Activated CD8-positive, alpha-beta memory T cell treated with anti-CD3 and anti-CD28 coated beads, Interleukin-2, amount 10 ng/mL, durations not matched to agents 7 days and 5 days (primary cell): ENCODE data around the gene IRF9. TPM values are rescaled to one million over a fixed set of nuclear protein-coding genes. Genes with fewer than 3 reads are reported as not detected.
A peak's percentile ranks its signal among the peaks of the same experiment; 100 is the strongest.

ENCODE experiments used
- ATAC-seq: fragments of 150-1000 bp; cut with Tn5 transposase; one replicate; pipeline ENCODE4 v1.10.0; 2021; ENCODE audit warnings: moderate library complexity
- CTCF ChIA-PET: fragments of 350-600 bp; sonication (Branson Sonifier 250); formaldehyde crosslinking; loops from one replicate; lab custom pipeline; 2021; ENCODE audit warnings: antibody characterized with exemption; lab: Charles Lee
- DNase-seq: peaks from one replicate; pipeline ENCODE4 v3.0.0-alpha.2; 2020
- H3K27ac Mint-ChIP-seq: one replicate; pipeline ENCODE4 v1.8.0; 2021; ENCODE audit warnings: mild to moderate bottlenecking, mixed read lengths
- H3K27me3 Mint-ChIP-seq: one replicate; pipeline ENCODE4 v1.8.0; 2021; ENCODE audit warnings: mixed read lengths
- H3K36me3 Mint-ChIP-seq: one replicate; pipeline ENCODE4 v1.8.0; 2021; ENCODE audit warnings: mild to moderate bottlenecking, mixed read lengths
- H3K4me1 Mint-ChIP-seq: one replicate; pipeline ENCODE4 v1.8.0; 2021; ENCODE audit warnings: mixed read lengths
- H3K4me3 Mint-ChIP-seq: one replicate; pipeline ENCODE4 v1.8.0; 2021; ENCODE audit warnings: mild to moderate bottlenecking, moderate library complexity, mixed read lengths
- H3K9me3 Mint-ChIP-seq: one replicate; pipeline ENCODE4 v1.8.0; 2022; ENCODE audit warnings: low read depth, mixed read lengths
- total RNA-seq, 2 experiments: library from RNA; stranded (reverse); gene quantifications; one replicate each; pipeline ENCODE4 v1.2.3, GENCODE V29; 2021

The IRF9 gene
- total RNA-seq, 2 experiments from 2014 or later, result 238 to 295 TPM

DNA sequence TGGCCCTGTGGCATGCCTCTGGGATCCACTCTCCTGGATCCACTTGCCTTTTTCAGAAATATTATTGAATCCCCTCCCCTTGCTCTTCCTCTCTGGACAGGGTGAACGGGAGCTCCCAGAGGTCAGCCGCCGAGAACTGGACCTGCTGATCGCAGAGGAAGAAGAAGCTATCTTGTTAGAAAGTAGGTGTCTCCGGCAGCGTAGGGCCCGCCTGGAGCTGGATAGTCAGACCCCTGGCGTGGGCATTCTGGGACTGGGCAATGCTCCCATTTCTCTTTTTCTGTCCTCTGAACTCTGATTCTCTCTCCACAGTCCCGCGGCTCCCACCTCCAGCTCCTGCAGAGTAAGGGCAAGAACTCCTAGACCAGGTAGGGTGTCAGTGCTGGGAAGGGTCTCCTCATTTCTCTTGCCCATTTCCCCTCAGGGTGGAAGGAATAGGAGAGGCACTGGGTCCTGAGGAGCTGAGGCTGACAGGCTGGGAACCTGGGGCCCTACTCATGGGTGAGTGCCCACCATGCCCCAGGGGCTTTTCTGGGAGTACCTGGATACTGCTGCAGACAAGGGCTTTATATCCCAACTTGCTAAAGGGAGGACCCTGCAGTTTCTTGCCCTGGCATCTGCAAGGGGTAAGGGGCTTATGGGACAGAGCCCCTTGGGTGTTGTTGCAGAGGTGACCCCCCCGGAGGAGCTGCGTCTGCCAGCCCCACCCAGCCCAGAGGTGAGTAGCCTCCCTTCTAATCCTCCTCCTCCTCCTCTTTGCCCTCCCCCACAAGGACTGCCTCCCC lies 16.2 kb downstream of the IRF9 start:
- Mint-ChIP-seq H3K27ac (no peak overlapping the region), H3K4me1 (peaks cover 12% of the 10 kb centered on the region), H3K9me3 (no peaks in the 10 kb centered on the region), H3K27me3 (no peaks in the 10 kb centered on the region), H3K36me3 (peaks cover 33% of the 10 kb centered on the region), H3K4me3 (no peak overlapping the region)
- ATAC-seq, result no peak
- CTCF ChIA-PET, result interaction anchor here (1.0 to 1.3 kb wide), 3 partner anchors 16 to 130 kb away, joined by 3 read pairs; partner anchors contain the start of gene IRF9
- DNase-seq, result no peak

DNA sequence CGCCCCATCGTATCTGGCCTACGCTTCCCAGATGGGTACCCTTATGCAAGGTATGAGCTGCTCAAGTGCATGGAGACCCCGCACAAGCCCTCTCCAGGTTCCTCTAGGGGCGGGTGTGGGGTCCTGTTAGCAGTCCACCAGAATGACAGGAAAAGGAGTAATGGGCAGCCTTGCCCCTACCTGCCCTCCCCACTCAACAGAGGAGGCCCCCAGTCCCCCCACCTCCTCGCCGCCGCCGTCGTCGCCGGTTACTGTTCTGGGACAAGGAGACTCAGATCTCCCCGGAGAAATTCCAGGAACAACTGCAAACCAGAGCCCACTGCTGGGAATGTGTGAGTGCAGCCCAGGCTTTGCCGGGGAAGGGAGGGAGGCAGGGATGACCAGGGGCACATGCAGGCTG lies 16.8 kb downstream of the IRF9 start:
- CTCF ChIA-PET, result interaction anchor here (1.1 to 1.3 kb wide), 2 partner anchors 17 to 129 kb away, joined by 3 read pairs; partner anchors contain the start of gene IRF9
- no peak overlapping the region for H3K27ac Mint-ChIP-seq
- ATAC-seq, result no peak
- peaks cover 10% of the 10 kb centered on the region for H3K4me1 Mint-ChIP-seq
- peaks cover 30% of the 10 kb centered on the region for H3K36me3 Mint-ChIP-seq
- no peaks in the 10 kb centered on the region for H3K9me3 Mint-ChIP-seq
- DNase-seq, result no peak
- H3K4me3 Mint-ChIP-seq, result no peak overlapping the region
- H3K27me3 Mint-ChIP-seq, result no peaks in the 10 kb centered on the region

DNA sequence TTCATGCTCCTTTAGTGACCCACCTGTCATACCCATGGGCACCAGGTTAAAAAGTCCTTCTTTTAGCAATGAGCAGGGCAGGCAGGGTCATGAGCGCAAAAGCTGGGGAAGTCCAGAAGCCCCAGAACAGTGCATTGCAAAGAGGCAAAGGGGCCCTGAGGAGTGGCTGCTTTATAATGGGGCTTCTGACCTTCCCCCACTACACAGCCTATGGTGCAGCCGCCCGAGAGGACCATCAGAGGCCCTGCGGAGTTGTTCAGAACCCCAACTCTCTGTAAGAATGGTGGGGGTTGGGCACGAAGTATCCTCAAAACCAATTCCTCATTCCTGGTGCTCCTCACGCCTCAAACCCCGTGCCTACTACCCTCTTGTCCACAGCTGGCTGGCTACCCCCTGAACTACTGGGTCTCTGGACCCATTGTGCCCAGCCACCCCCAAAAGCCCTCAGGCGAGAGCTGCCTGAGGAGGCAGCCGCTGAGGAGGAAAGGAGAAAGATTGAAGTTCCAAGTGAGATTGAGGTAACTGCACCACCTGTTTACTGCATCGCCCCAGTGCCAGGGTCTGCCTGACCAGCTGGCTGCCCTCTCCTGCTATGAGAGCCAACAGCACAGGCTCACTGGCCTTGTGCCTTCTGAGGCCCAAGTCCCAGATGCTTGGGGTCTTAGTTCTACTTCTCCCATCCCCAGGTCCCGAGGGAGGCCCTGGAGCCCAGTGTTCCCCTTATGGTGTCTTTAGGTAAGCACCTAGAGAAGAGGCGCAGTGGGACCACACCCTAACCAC lies 17.5 kb downstream of the IRF9 start:
- CTCF ChIA-PET, result interaction anchor here (0.8 to 1.4 kb wide), 3 partner anchors 8 to 17 kb away, joined by 3 to 9 read pairs (median 4); partner anchors contain the start of gene IRF9
- peaks cover 27% of the 10 kb centered on the region for H3K36me3 Mint-ChIP-seq
- DNase-seq (no peak), ATAC-seq (no peak)
- H3K4me1 Mint-ChIP-seq, result peaks cover 8% of the 10 kb centered on the region
- no peaks in the 10 kb centered on the region for H3K9me3 Mint-ChIP-seq
- no peak overlapping the region for H3K4me3 Mint-ChIP-seq
- H3K27ac Mint-ChIP-seq, result peak overlapping the region; percentile 19
- H3K27me3 Mint-ChIP-seq, result no peaks in the 10 kb centered on the region

DNA sequence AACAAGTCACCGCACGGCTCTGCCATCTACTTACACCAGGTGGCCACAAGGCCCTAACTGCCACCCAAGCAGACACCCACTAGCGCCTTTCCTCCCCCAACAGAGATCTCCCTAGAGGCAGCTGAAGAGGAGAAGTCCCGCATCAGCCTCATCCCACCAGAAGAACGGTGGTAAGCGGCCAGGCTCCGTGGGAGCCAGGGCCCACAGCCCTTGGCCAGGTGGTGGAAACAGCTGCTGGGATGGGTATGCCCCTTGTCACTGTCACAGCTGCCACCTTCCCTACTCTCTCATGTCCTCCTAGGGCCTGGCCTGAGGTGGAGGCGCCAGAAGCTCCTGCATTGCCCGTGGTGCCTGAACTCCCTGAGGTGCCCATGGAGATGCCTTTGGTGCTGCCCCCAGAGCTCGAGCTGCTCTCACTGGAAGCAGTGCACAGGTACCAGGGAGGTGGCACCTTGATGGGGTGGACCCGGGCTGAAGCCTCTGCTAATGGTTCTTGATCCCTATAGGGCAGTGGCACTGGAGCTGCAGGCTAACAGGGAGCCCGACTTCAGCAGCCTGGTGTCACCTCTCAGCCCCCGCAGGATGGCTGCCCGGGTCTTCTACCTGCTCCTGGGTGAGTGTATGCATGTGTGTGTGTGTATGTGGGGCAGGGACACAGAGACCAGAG lies 18.4 kb downstream of the IRF9 start:
- DNase-seq (no peak), ATAC-seq (no peak)
- H3K4me1 Mint-ChIP-seq, result peaks cover 6% of the 10 kb centered on the region
- CTCF ChIA-PET, result interaction anchor here (0.8 to 1.4 kb wide), 4 partner anchors 8 to 56 kb away, joined by 3 to 9 read pairs (median 4); partner anchors contain the start of gene IRF9
- H3K27me3 Mint-ChIP-seq, result no peaks in the 10 kb centered on the region
- no peak overlapping the region for H3K4me3 Mint-ChIP-seq
- peaks cover 25% of the 10 kb centered on the region for H3K36me3 Mint-ChIP-seq
- no peak overlapping the region for H3K27ac Mint-ChIP-seq
- no peaks in the 10 kb centered on the region for H3K9me3 Mint-ChIP-seq

DNA sequence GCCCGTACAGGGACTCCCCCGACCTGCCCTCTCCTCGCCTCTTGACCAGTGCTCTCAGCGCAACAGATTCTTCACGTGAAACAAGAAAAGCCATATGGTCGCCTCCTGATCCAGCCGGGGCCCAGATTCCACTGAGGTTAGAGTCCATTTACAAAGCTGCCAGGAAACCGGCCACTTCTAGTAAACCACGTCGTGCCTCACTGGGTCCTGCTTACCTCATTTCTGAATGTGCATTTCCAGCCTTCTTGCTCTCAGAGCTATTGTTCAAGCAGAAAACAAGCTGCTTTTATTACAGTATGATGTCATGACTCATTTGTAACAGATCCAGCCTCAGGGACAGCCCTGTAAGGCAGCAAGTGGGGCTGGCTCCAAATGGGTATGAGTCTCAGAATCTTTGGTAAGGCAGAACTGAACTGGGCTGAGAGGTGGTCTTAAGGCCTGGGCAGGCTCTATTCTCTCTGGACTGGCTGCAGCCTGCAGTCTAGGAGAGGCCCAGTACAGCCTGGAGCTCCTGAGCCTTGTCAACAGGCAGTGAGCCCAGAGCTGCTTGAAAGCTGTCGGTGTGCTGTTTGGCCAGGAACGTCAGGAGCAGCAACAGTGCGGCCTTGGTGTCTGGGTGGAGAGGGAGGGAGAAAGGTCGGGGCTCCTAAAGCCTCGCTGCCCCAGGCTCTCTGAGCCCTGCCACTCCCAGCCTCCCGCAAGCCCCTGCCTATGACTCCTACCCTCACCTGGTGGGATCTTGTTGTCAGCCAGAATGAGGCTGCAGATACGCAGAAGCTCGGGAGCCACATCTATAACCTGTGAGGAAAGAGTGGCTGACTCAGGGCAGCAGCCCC lies 19.1 kb downstream of the IRF9 start:
- no peak for DNase-seq
- Mint-ChIP-seq H3K36me3 (peaks cover 21% of the 10 kb centered on the region), H3K27ac (no peak overlapping the region), H3K4me3 (no peak overlapping the region), H3K27me3 (no peaks in the 10 kb centered on the region), H3K9me3 (no peaks in the 10 kb centered on the region), H3K4me1 (peaks cover under 1% of the 10 kb centered on the region)
- ATAC-seq, result no peak
- CTCF ChIA-PET, result interaction anchor here (0.9 to 2.1 kb wide), 5 partner anchors 7 to 128 kb away, joined by 3 to 9 read pairs (median 4); partner anchors contain the start of genes CIDEB and IRF9

DNA sequence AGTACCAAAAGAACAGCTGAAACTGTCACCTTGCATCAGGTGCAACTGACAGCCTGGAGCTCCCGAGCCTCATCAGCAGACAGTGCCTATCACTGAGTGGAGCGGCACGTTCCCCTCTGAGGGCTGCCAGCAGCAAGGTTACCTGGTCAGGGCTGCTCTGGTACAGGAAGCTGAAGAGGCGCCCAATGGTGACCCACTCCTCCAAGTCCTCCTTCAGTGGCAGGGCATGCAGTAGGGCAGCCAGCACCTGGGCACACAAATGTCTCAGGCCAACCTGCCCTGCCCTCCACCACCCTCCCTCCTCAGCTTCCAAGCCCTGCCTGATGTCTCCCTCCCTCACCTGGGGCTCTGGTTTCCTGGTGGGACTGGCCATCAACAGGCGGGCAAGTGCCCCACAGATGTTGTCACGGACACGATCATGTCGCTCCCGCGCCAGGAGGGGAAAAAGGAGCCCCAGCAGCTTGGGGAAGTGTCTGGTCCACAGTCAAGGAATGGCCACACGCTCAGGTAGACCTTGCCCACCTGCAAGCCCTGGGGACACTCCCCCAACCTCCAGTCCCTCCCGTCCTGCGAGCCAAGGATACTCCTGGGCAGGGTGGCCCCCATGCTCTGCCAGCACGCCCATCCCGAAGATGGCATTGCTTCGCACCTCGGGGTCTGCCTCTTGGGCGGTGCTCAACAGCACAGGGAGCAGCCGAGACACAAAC lies 20.5 kb downstream of the IRF9 start:
- Mint-ChIP-seq H3K36me3 (peaks cover 23% of the 10 kb centered on the region), H3K4me1 (peaks cover 2% of the 10 kb centered on the region), H3K9me3 (no peaks in the 10 kb centered on the region), H3K4me3 (no peak overlapping the region), H3K27ac (no peak overlapping the region), H3K27me3 (no peaks in the 10 kb centered on the region)
- no peak for DNase-seq
- ATAC-seq, result no peak
- CTCF ChIA-PET, result interaction anchor here (0.7 to 2.1 kb wide), 4 partner anchors 11 to 126 kb away, joined by 3 to 6 read pairs (median 4); partner anchors contain the start of genes CIDEB and IRF9

DNA sequence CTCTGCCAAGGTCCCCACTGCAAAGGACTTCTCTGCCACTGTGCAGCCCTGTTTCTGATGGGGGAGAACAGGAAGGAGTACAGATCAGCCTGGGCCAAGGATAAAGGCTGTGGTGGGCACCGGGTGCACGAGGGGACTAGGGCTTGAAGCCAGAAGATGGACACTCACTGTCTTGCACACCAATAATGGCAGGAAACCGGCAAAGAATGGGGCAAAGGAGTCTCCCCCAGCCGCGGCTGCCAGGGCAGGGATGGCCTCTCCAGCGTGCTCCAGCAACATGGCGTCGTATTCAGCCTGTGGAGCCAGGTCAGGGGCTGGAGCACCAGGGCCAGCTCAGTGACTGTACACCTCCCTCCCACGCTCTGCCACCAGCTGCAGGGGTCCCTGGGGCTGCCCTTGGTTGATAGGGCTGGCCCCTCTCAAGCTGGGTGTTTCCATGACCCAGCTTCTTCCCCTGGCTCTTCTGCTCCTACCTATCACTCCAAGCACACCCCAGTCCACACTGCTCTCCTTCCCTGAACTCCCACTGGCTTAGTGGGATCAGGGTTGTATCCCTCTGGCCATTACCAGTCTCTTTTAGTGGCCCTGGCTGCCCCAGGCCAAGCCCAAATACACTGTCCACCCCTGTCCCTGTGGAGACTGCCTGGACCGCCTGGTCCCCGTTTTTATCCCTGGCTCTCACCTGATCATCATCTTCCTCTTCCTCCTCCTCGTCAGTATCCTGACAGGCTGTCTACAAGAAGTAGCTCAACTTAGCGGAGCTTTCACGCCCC lies 21.2 kb downstream of the IRF9 start:
- Mint-ChIP-seq H3K4me3 (no peak overlapping the region), H3K27me3 (no peaks in the 10 kb centered on the region), H3K9me3 (no peaks in the 10 kb centered on the region), H3K27ac (no peak overlapping the region), H3K4me1 (peaks cover 8% of the 10 kb centered on the region), H3K36me3 (peaks cover 16% of the 10 kb centered on the region)
- DNase-seq (no peak), ATAC-seq (no peak)
- CTCF ChIA-PET, result interaction anchor here (1.4 to 2.1 kb wide), 2 partner anchors 21 to 126 kb away, joined by 5 to 6 read pairs; partner anchors contain the start of genes CIDEB and IRF9

DNA sequence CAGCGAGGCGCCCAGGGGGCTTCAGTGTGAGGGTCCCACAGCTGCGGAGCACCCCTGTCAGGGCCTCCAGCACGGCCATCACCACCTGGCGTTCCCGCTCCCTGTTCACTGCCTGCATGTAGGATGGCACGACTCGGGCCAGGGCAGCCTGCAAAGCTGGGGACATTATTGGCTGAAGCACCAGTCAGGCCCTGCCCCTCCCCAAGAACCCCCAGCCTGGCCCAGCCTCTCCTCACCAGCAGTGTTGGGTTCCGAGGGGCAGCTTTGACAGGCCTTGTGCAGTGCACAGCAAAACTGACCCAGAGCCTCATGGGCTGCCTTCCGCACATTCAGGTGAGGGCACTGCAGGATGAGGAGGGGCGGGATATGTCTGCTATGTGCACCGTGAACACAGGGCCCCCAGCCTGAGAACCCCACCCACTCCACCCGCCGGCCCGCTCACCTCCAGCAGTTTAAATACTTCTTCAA lies 22.0 kb downstream of the IRF9 start:
- H3K36me3 Mint-ChIP-seq, result peaks cover 16% of the 10 kb centered on the region
- CTCF ChIA-PET, result no interaction called here
- peaks cover 14% of the 10 kb centered on the region for H3K4me1 Mint-ChIP-seq
- ATAC-seq (no peak), DNase-seq (no peak)
- H3K9me3 Mint-ChIP-seq, result no peaks in the 10 kb centered on the region
- H3K27me3 Mint-ChIP-seq, result no peaks in the 10 kb centered on the region
- no peak overlapping the region for H3K27ac Mint-ChIP-seq
- H3K4me3 Mint-ChIP-seq, result no peak overlapping the region

DNA sequence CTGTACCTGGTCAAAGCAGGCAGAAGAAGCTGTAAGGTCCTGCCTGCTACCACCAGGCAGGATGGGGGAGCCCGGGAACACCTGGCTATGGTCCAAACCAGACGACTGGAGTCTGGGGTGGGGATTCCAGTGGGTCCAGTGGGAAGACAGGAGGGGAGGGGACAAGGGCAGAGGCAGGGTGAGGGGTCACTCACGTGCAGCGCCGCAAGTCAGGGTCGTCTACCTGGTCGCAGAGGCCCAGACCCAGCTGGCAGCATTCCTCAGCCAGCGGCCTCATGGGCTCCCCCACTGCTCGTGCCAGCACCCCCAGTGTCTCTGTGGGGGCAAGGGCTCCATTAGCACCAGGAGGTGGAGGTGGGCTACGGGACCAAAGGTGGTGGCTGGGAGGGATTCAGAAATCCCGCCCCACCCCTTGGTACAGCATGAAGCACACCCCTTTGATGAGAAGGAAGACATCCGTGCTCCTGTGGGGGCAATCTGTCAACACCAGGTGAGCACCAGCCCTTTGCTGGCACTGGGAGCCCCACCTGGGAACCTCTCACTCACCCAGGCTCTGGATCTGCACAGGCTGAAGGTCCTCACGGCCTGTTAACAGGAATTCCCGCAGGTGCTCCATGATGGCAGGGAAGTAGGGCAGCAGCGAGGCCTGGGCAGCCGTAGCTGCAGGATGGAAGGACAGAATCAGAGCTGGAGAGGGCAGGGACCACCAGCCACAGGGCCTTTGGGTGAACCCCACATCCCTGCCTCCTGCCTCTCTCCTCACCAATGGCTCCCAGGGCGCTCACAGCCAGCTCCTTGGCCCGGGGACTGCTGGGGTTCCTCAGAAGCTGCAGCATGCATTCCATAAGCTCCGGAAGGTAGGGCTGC lies 23.3 kb downstream of the IRF9 start:
- CTCF ChIA-PET, result no interaction called here
- H3K4me3 Mint-ChIP-seq, result no peak overlapping the region
- DNase-seq (no peak), ATAC-seq (no peak)
- H3K9me3 Mint-ChIP-seq, result no peaks in the 10 kb centered on the region
- H3K27me3 Mint-ChIP-seq, result no peaks in the 10 kb centered on the region
- H3K4me1 Mint-ChIP-seq, result peaks cover 22% of the 10 kb centered on the region
- no peak overlapping the region for H3K27ac Mint-ChIP-seq
- H3K36me3 Mint-ChIP-seq, result peaks cover 12% of the 10 kb centered on the region

DNA sequence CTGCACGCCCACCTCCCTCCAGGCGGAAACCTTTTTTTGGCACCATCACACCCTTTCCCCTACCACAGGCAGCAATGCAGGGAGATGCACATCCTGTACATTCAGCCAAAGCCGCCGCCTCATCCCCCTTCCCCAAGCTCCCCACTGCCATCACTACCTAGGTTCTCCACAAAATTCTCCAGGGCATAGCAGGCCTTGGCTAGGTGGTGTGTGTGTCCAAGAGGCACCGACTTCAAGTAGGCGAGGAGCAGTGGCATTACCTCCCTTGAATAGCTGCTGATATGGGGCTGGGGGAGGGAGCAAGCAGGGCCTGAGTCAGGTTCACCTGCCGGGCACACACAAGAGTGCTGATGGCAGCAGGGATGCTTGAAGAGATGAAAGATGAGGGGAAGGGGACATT lies 24.0 kb downstream of the IRF9 start:
- Mint-ChIP-seq H3K27me3 (no peaks in the 10 kb centered on the region), H3K9me3 (no peaks in the 10 kb centered on the region), H3K27ac (no peak overlapping the region), H3K36me3 (peaks cover 12% of the 10 kb centered on the region), H3K4me3 (no peak overlapping the region), H3K4me1 (peaks cover 28% of the 10 kb centered on the region)
- no peak for DNase-seq
- no peak for ATAC-seq
- CTCF ChIA-PET, result interaction anchor here (0.9 kb wide), 1 partner anchor 12 kb away, joined by 3 read pairs; no protein-coding TSS in a partner anchor
